D721Med (cell line): ENCODE results near the gene C14orf119.
A peak's percentile ranks its signal among the peaks of the same experiment; 100 is the strongest.

ENCODE experiments used
- DNase-seq: peaks from one replicate; pipeline ENCODE4 v3.0.0; 2011; ENCODE audit warnings: low spot score; ENCODE audit not compliant: insufficient read length
- FAIRE-seq: peaks from 2 replicates; lab custom pipeline; 2011; peaks lifted over from hg19 to GRCh38; lab: Jason Lieb, UNC
- TF ChIP-seq, protein P1 (sequence below): IDR thresholded peaks from 2 replicates; pipeline ENCODE4 v1.5.1; 2012; ENCODE audit warnings: mild to moderate bottlenecking, control low read depth; ENCODE audit not compliant: insufficient read depth; ENCODE audit errors: missing control alignments

Gene C14orf119, protein sequence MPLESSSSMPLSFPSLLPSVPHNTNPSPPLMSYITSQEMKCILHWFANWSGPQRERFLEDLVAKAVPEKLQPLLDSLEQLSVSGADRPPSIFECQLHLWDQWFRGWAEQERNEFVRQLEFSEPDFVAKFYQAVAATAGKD

DNA sequence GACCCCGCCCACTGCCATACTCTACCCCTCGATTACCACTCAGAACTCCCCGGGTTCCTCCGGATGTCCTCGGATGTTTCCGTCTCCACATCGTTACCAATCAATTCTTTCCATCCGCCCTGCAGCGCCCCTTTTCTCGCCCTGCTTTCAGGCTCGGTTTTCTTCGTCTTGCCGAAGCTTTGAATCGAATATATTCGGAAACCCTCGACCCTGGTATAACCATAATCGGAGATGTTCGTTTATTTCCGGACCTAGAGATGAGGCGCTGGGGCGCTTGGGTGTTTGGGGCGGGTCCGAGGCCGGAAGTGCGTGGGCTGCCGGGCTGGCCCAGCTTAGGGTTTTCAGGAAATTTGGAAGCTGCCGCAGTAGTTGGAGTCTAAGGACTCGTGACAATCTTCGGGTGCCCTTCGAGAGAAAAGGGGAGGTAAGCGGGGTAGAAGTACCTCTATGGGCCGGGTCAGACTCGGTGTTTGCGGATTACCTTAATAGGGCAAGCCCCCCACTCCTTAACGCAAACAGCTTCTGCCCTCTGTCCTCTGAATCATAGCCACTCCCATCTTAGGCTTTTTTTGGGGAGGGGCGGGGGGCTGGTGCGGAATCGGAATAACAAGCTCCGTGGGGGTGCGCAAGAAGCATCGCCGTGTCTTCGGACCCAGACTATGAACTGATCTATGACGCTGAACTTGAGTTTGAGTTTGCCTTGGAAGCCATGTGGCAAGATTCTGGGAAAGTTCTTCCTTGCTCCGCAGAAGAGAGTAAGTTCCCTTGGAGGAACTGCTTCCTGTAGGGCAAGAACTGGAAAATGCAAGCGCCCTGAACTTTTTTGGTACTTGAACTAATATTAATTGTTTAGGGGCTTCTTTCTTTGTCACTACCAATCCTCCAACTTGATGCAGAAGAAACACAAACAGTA lies at the start of gene C14orf119:
TSS of gene C14orf119 (plus strand) at position 310 of the 913 bp plus-strand sequence. CDS start 2,154 bp downstream, outside the sequence.
- TF ChIP-seq, protein P1, sequence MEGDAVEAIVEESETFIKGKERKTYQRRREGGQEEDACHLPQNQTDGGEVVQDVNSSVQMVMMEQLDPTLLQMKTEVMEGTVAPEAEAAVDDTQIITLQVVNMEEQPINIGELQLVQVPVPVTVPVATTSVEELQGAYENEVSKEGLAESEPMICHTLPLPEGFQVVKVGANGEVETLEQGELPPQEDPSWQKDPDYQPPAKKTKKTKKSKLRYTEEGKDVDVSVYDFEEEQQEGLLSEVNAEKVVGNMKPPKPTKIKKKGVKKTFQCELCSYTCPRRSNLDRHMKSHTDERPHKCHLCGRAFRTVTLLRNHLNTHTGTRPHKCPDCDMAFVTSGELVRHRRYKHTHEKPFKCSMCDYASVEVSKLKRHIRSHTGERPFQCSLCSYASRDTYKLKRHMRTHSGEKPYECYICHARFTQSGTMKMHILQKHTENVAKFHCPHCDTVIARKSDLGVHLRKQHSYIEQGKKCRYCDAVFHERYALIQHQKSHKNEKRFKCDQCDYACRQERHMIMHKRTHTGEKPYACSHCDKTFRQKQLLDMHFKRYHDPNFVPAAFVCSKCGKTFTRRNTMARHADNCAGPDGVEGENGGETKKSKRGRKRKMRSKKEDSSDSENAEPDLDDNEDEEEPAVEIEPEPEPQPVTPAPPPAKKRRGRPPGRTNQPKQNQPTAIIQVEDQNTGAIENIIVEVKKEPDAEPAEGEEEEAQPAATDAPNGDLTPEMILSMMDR, result no peak
- DNase-seq (peak; percentile 92), FAIRE-seq (no peak)

DNA sequence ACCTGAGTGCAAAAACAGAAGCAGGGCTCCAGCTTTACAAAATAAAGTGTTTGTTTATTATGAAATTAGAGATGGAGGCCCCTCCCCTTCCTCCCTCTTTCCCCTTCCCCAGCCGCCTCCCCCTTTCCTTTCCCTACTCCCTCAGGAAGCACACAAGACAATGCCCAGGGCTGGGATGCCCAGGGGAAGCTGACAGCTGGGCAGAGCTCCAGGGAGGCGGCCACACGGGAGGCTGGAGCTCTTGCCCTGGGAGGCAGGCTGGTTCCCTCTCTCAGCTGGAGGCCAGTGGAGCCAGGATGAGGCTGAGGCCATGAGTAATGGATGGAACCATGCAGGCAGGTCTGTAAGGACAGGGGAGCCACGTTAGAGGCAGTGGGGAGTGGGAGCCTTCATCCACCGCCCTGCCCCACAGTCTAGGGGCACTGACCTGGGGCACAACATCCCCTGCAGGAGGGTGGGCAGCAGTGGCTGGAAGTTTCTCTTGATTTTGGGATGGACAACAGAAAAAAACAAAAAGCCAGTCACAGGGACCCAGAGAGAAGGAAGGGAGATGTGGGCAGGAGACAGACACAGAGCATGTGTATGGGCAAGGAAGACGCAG lies 48.2 kb upstream of the C14orf119 start:
- FAIRE-seq (no peak), DNase-seq (no peak)
- TF ChIP-seq, protein P1, result no peak

DNA sequence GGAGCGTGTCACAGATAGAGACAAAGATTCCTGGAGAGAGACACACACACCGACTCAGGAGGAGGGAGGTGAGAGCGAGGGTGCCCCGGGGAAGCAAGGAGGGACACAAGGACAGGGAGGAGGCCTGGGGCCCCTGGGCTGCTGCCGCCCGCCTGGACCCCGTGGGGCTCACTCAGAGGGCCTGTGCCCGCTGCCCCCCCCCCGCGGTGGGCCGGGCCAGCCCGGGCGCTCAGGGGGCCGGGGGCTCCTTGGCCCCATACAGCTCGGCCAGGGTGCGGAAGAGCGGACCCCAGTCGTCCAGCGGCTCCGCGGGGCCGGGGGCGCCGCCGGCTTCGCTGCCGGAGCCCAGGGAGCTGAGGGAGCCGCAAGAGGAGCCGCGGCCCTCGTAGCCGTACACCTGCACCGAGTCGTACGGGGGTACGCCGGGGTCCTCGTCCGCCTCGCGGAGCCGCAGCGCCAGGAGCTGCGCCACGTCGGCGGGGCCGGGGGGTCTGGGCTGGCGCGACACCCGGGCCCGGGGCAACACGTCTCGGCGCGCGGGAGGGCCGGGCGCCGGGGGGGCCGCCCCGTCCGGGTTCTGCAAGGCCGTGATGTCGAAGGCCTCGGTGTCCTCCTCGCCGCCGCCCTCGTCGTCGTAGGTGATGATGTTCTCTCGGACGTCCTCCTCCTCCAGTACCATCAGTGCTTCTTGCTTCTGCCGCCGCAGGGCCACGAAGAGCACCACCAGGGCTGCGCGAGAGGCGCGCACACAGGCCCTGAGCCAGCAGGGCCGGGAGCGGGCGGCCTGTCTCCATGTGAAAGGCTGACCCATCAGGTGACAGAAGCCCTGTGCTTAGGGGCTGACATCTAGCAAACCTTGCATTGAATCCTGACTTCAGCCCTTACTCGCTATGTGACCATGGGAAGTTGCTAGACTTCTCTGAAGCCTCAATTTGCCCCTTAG lies 47.3 kb upstream of the C14orf119 start:
- FAIRE-seq (no peak), DNase-seq (no peak)
- TF ChIP-seq, protein P1, result no peak

DNA sequence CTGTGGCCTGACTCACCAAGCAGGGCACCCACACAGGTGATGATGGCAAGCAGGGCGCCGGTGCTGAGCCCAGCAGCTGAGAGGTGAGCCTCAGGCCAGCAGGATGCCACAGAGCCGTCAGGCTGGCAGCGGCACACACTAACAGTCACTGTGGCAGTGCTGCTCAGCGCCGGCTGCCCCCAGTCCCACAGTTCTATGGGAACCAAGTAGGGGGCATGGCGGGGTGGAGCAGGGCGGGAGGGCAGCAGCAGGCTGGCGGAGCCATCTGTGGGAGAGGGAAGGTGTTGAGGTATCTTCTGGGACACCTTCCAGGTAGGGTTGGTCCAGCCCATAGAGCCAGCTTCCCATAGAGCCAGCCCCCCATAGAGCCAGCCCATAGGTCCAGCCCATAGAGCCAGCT lies 46.3 kb upstream of the C14orf119 start:
- TF ChIP-seq, protein P1, result no peak
- DNase-seq, result no peak
- no peak for FAIRE-seq

DNA sequence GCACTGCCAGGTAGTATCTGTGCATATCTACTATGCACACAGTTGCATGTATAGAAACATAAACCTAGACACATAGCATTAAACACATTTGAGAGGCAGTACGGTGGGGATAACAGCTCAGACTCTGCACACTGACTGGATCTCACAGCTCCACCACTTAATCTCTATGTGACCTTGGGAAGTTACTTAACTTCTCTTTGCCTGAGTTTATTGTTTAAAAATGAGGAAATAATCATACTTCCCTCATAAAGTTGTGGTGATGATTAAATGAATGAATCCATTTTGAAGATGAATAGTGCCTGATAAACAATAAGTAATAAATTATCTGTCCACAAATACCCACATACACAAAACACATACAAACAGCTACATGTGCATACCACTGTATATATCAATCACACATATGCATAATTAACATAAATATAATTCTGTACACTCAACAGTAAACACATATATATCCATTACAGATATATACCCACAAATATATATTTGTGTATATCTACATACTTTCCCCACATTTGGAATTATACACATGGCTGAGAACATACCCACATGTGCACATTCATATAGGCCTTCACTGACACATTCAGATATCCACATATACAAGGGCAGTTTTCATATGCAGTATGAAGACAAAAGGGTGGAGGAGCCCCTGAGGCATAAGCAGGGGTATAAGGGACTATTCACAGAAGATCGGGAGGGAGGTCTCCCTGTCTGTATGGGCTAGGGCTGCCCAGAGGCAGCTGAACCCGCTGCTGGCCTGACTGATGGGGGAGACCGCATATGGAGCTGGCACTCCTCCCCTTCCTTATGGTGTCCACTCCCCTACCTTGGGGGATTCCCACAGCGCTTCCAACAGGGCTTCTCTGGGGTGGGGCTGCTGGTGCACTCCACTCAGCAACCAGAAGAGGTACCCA lies 43.9 kb upstream of the C14orf119 start:
- TF ChIP-seq, protein P1, result no peak
- DNase-seq (no peak), FAIRE-seq (no peak)

DNA sequence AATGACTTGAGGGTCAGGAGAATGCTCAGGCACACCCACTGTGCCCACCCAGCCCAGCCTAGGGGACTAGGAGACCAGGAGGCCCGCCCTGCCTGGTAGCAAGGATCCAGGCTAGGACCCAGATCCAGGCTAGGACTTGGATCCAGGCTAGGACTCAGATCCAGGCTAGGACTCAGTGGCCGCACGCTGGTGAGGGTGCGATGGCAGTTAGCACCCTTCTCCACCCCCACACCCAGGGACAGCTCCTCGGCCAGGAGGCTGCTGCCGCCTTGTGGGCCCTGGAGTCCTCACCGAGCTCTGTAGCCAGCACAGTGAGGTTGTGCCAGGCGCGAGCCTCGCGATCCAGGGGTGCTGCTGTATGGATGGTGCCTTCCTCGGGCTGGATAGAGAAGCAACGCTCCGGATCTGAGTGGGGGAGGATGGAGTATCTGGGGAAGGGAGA lies 43.1 kb upstream of the C14orf119 start:
- FAIRE-seq, result no peak
- TF ChIP-seq, protein P1, result peak; percentile 9
- peak; percentile 66 for DNase-seq
